Epithelial cell of esophagus (primary cell): ENCODE data around the gene KIF18A.
A peak's percentile ranks its signal among the peaks of the same experiment; 100 is the strongest.
"Not testable (repeated sequence)": the region's sequence is repeated elsewhere in the genome, so short reads cannot be mapped to it uniquely, and the experiment has no call there.

Experiments used
- DNase-seq: peaks from one replicate; pipeline ENCODE4 v3.0.0; 2010; ENCODE audit warnings: low read depth
- H3K4me3 ChIP-seq: 2 replicates; pipeline ENCODE4 v1.5.1; 2011; ENCODE audit warnings: mild to moderate bottlenecking, low read length, control low read depth
- CTCF ChIP-seq: IDR thresholded peaks from 2 replicates; pipeline ENCODE4 v1.5.1; 2011; ENCODE audit warnings: low read depth, mild to moderate bottlenecking, low read length, control low read depth, inconsistent platforms; ENCODE audit not compliant: insufficient read depth; ENCODE audit errors: missing control alignments

The KIF18A gene

DNA sequence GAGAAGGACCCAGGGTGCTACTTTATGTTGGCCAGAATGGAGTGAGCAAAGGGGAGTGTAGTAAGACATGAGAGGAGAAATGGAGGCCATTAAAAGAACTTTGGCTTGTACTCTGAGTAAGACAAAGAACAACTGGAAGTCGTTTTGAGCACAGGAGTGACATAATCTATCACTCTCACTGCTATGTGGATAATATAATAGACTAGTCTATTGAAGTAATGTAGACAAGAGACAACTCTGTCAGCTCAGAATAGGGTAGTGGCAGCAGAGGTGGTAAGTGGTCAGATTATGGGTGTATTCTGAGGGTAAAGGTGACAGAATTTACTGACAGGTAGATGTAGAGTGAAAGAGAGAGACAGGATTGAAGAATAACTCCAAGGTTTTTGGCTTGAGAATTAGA is 8.2 kb downstream of the KIF18A start:
- no peak overlapping the region for H3K4me3 ChIP-seq
- no peak for TF ChIP-seq CTCF
- DNase-seq, result no peak

DNA sequence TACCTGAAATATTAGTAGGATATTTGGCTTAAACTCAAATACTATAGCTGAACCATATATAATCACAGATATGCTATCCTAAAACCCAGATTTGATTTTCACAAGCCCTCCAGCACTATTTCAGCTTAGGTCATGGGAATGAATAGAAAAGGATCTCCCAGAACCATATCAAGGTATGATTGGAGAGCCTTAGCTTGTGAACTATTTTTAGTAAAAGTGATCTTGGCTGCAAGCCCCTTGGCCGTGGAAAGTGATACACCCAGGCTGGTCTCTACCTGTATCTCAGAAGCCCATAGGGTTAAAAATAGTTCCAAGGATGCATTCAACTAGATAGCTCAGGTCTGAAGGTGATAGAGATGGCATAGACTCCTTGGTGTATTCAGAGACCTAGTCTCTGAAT is 9.7 kb downstream of the KIF18A start:
- TF ChIP-seq CTCF, result no peak

DNA sequence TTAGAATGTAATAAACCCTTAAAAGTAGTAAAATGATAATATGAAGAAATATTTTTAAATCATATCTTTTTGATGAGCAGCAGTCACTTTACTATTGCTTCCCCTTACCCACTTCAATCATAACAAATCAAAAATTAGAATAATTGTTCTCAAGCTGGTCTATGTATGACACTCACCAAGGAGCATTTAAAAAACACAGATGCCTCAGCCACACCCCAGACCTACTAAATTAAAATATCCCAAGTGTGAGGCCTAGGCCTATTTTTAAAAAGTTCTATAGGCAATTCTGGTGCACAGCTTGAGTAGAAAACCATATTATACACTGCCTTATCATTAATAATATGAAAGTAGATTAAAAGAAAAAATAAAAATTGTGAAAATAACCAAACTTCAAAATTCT is 15.2 kb downstream of the KIF18A start:
- no peak for TF ChIP-seq CTCF
- no peak overlapping the region for H3K4me3 ChIP-seq
- DNase-seq, result no peak

More for the DNA sequence above, 9.7 kb downstream of the KIF18A start:
- H3K4me3 ChIP-seq, result no peak overlapping the region
- DNase-seq, result no peak

DNA sequence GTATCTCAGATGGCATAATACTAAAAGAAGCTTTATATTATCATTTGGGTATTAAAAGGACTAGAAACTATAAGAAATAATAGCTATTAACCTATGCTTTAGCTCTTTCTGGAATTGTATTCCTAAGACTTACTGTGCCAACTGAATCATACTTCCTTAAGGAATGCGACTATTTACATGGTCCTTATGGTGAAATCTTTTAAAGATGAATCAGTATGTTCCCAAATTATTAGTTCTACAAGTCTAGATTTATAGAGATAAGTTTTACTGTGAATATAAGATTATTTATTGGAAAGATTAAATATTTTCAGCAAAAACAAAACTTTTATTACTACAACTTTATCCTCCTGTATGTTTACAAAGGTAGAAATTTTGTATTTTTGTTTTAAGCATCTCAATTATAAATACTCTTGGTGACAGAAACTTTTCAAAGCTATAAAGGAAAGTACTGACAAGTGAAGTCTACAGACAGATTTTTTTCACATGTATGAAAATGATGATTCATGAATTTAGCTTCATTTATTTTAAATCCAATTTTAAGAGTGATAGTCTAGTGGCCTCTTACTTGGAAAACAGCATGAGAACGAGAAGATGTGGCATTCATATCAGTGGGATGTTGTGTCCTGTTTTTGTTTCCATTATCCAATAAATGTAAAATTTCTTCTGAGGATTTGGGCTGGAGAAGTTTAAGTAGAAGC is 17.8 kb downstream of the KIF18A start:
- DNase-seq, result peak; percentile 51
- TF ChIP-seq CTCF, result no peak
- H3K4me3 ChIP-seq, result no peak overlapping the region

- DNase-seq, result peak; percentile 36
- no peak for TF ChIP-seq CTCF
- no peak overlapping the region for H3K4me3 ChIP-seq
Observed at GRCh38 chr11:28089378-28089777, 18.6 kb downstream of the KIF18A start.

GRCh38 chr11:28087693-28088092 is 20.3 kb downstream of the KIF18A start:
- not testable (repeated sequence) for H3K4me3 ChIP-seq, DNase-seq

GRCh38 chr11:28087192-28087591 is 20.8 kb downstream of the KIF18A start:
- DNase-seq, H3K4me3 ChIP-seq: not testable (repeated sequence)

DNA sequence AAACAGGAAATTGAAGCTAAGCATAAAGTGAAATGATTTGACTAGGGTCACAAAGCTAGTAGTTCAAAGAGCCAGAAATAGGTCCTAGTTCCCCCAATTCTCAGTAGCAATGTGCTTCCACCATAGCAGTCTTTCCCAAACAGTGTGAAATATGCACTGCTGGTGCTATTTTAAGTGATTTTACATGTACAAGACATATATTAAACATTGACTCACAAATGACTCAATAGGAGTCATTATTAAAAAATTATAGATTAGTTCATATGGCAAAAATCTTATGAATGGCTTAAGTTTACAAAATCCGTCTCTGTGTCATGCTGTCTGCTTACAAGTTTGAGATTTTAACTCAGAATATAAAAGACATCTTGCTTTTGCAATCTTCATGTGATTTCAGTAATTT is 21.4 kb downstream of the KIF18A start:
- no peak for TF ChIP-seq CTCF
- DNase-seq, result peak; percentile 75
- H3K4me3 ChIP-seq, result no peak overlapping the region
